ENCODE data around the gene SMOC2.
"Not testable (repeated sequence)": the region's sequence is repeated elsewhere in the genome, so short reads cannot be mapped to it uniquely, and the experiment has no call there.

SMOC2 gene

GRCh38 chr6:168607272-168608112 is 166.5 kb downstream of the SMOC2 start:
- no peak for DNase-seq

- no peak for DNase-seq
Observed at GRCh38 chr6:168608113-168608400, 167.1 kb downstream of the SMOC2 start.

GRCh38 chr6:168609026-168609685 is 168.2 kb downstream of the SMOC2 start:
- no peak for DNase-seq

GRCh38 chr6:168609914-168610490 is 169.0 kb downstream of the SMOC2 start:
- DNase-seq, result no peak

- not testable (repeated sequence) for DNase-seq
Observed at GRCh38 chr6:168610966-168611365, 170.0 kb downstream of the SMOC2 start.

GRCh38 chr6:168611691-168612090 is 170.7 kb downstream of the SMOC2 start:
- DNase-seq, result no peak

- no peak for DNase-seq
Observed at GRCh38 chr6:168612586-168612985, 171.6 kb downstream of the SMOC2 start.

GRCh38 chr6:168615837-168616236 is 174.9 kb downstream of the SMOC2 start:
- no peak for DNase-seq

- DNase-seq, result no peak
Observed at GRCh38 chr6:168616816-168617765, 176.1 kb downstream of the SMOC2 start.

GRCh38 chr6:168618546-168619315 is 177.7 kb downstream of the SMOC2 start:
- no peak for DNase-seq

GRCh38 chr6:168619560-168620314 is 178.8 kb downstream of the SMOC2 start:
- no peak for DNase-seq

- no peak for DNase-seq
Observed at GRCh38 chr6:168620578-168620977, 179.6 kb downstream of the SMOC2 start.

- DNase-seq, result no peak
Observed at GRCh38 chr6:168623736-168624135, 182.8 kb downstream of the SMOC2 start.

- DNase-seq, result no peak
Observed at GRCh38 chr6:168624540-168624939, 183.6 kb downstream of the SMOC2 start.

GRCh38 chr6:168624948-168625347 is 184.0 kb downstream of the SMOC2 start:
- DNase-seq, result no peak

GRCh38 chr6:168625602-168626001 is 184.6 kb downstream of the SMOC2 start:
- DNase-seq, result no peak

- no peak for DNase-seq
Observed at GRCh38 chr6:168626046-168626602, 185.1 kb downstream of the SMOC2 start.

GRCh38 chr6:168627506-168628175 is 186.7 kb downstream of the SMOC2 start:
- no peak for DNase-seq

GRCh38 chr6:168628176-168628553 is 187.2 kb downstream of the SMOC2 start:
- no peak for DNase-seq

GRCh38 chr6:168628732-168629245 is 187.8 kb downstream of the SMOC2 start:
- DNase-seq, result no peak

All from activated effector memory CD4-positive, alpha-beta T cell treated with Interleukin-2 at 50 U/mL for 16 hours (primary cell).